HG03097 (cell line): Measurements from ENCODE around the gene ADTRP.

Source experiments
- ATAC-seq: cut with Tn5 transposase; IDR thresholded peaks from one replicate; pipeline ENCODE4 v1.9.1; 2021; ENCODE audit not compliant: unreplicated experiment, low FRiP score

ADTRP gene

GRCh38 chr6:11775791-11776409 lies 2.7 kb downstream of the ADTRP start:
- no peak for ATAC-seq

GRCh38 chr6:11774426-11774825 lies 4.2 kb downstream of the ADTRP start:
- no peak for ATAC-seq

GRCh38 chr6:11773581-11773980 lies 5.0 kb downstream of the ADTRP start:
- ATAC-seq = no peak

- ATAC-seq = no peak
These were observed 5.6 kb downstream of the ADTRP start for GRCh38 chr6:11773013-11773412.

GRCh38 chr6:11772109-11772825 lies 6.3 kb downstream of the ADTRP start:
- no peak for ATAC-seq

GRCh38 chr6:11771473-11772048 lies 7.0 kb downstream of the ADTRP start:
- ATAC-seq = no peak

- no peak for ATAC-seq
These were observed 7.8 kb downstream of the ADTRP start for GRCh38 chr6:11770546-11771466.

- ATAC-seq = no peak
These were observed 8.6 kb downstream of the ADTRP start for GRCh38 chr6:11769811-11770545.

GRCh38 chr6:11769244-11769643 lies 9.4 kb downstream of the ADTRP start:
- ATAC-seq = no peak

GRCh38 chr6:11767978-11768756 lies 10.4 kb downstream of the ADTRP start:
- no peak for ATAC-seq

- ATAC-seq = no peak
These were observed 11.1 kb downstream of the ADTRP start for GRCh38 chr6:11767458-11767857.

- ATAC-seq = no peak
These were observed 11.8 kb downstream of the ADTRP start for GRCh38 chr6:11766589-11767450.

- ATAC-seq = no peak
These were observed 12.6 kb downstream of the ADTRP start for GRCh38 chr6:11766043-11766442.

GRCh38 chr6:11764250-11764604 lies 14.4 kb downstream of the ADTRP start:
- ATAC-seq = no peak

- no peak for ATAC-seq
These were observed 14.9 kb downstream of the ADTRP start for GRCh38 chr6:11763460-11764249.

GRCh38 chr6:11762794-11763459 lies 15.7 kb downstream of the ADTRP start:
- no peak for ATAC-seq
